Activated CD8-positive, alpha-beta T cell treated with anti-CD3 and anti-CD28 coated beads for 36 hours (primary cell): ENCODE measurements around the gene ACBD3. TPM values are rescaled to one million over a fixed set of nuclear protein-coding genes. Genes with fewer than 3 reads are reported as not detected.

ENCODE experiments used
- ATAC-seq: fragments of 200-7000 bp; cut with Tn5 transposase; one replicate; pipeline ENCODE4 v1.10.0; 2021; ENCODE audit warnings: mild to moderate bottlenecking, moderate library complexity
- CTCF ChIA-PET: fragments of 350-600 bp; sonication (Branson Sonifier 250); formaldehyde crosslinking; loops from one replicate; lab custom pipeline; 2021; ENCODE audit warnings: antibody characterized with exemption; lab: Charles Lee
- POLR2A ChIA-PET: fragments of 350-600 bp; sonication (Branson Sonifier 250); formaldehyde crosslinking; loops from one replicate; lab custom pipeline; 2021; ENCODE audit warnings: antibody characterized with exemption; lab: Charles Lee
- DNase-seq: peaks from one replicate; pipeline ENCODE4 v3.0.0-alpha.2; 2020
- H3K27ac Mint-ChIP-seq: one replicate; pipeline ENCODE4 v1.8.0; 2021; ENCODE audit warnings: mild to moderate bottlenecking, mixed read lengths
- H3K27me3 Mint-ChIP-seq: one replicate; pipeline ENCODE4 v1.8.0; 2021; ENCODE audit warnings: mixed read lengths
- H3K36me3 Mint-ChIP-seq: one replicate; pipeline ENCODE4 v1.8.0; 2021; ENCODE audit warnings: low read depth, mixed read lengths
- H3K4me1 Mint-ChIP-seq: one replicate; pipeline ENCODE4 v1.8.0; 2021; ENCODE audit warnings: low read depth, mixed read lengths
- H3K4me3 Mint-ChIP-seq: one replicate; pipeline ENCODE4 v1.8.0; 2021; ENCODE audit warnings: mild to moderate bottlenecking, moderate library complexity, mixed read lengths
- H3K9me3 Mint-ChIP-seq: one replicate; pipeline ENCODE4 v1.8.0; 2021; ENCODE audit warnings: mixed read lengths
- intact Hi-C: fragments of 100-400 bp; cut with micrococcal nuclease; formaldehyde crosslinking; loops from one replicate; pipeline ENCODE4 v1.10.0; 2022
- total RNA-seq, 2 experiments: library from RNA; stranded (reverse); gene quantifications; one replicate each; pipeline ENCODE4 v1.2.3, GENCODE V29; 2021
- TF ChIP-seq, protein P1 (sequence below): fragments of 200-600 bp; IDR thresholded peaks from one replicate; pipeline ENCODE4 v1.8.0; 2022; ENCODE audit warnings: antibody characterized with exemption, mild to moderate bottlenecking

The ACBD3 gene
- total RNA-seq, 2 experiments from 2014 or later, result 17.4 to 17.7 TPM

GRCh38 chr1:226217273-226217672, 30.7 kb upstream of the ACBD3 start:
- no peak overlapping the region for H3K27ac Mint-ChIP-seq
- CTCF ChIA-PET, result no interaction called here
- DNase-seq, result no peak
- no peak for ATAC-seq
- POLR2A ChIA-PET, result no interaction called here
- TF ChIP-seq, protein P1, sequence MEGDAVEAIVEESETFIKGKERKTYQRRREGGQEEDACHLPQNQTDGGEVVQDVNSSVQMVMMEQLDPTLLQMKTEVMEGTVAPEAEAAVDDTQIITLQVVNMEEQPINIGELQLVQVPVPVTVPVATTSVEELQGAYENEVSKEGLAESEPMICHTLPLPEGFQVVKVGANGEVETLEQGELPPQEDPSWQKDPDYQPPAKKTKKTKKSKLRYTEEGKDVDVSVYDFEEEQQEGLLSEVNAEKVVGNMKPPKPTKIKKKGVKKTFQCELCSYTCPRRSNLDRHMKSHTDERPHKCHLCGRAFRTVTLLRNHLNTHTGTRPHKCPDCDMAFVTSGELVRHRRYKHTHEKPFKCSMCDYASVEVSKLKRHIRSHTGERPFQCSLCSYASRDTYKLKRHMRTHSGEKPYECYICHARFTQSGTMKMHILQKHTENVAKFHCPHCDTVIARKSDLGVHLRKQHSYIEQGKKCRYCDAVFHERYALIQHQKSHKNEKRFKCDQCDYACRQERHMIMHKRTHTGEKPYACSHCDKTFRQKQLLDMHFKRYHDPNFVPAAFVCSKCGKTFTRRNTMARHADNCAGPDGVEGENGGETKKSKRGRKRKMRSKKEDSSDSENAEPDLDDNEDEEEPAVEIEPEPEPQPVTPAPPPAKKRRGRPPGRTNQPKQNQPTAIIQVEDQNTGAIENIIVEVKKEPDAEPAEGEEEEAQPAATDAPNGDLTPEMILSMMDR, result no peak
- H3K27me3 Mint-ChIP-seq, result peaks cover 4% of the 10 kb centered on the region
- intact Hi-C loops, result no loop called here
- no peaks in the 10 kb centered on the region for H3K36me3 Mint-ChIP-seq
- H3K4me3 Mint-ChIP-seq, result no peak overlapping the region
- no peaks in the 10 kb centered on the region for H3K4me1 Mint-ChIP-seq
- no peaks in the 10 kb centered on the region for H3K9me3 Mint-ChIP-seq

DNA sequence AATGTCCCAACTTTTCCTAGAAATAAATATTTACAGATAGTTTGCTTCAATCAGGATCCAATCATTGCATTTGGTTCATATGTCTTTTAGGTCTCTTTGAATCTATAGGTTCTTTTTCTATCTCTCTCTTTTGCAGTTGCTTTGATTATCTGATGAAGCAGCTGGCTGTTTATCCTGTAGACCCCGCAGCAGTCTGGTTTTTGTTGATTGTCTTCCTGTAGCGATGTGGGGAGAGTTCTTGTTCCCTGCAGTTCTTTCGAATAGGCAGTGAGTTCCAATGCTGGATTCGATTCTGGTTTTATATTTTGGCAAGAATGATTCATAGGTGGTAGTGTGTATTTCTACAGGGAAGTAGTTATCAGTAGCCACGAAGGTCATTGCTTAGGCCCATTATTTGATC, 29.5 kb upstream of the ACBD3 start:
- Mint-ChIP-seq H3K36me3 (no peaks in the 10 kb centered on the region), H3K9me3 (no peaks in the 10 kb centered on the region), H3K4me3 (no peak overlapping the region), H3K4me1 (no peaks in the 10 kb centered on the region), H3K27ac (no peak overlapping the region), H3K27me3 (no peaks in the 10 kb centered on the region)
- TF ChIP-seq, protein P1, result no peak
- no peak for DNase-seq
- intact Hi-C loops, result no loop called here
- no peak for ATAC-seq
- CTCF ChIA-PET, result interaction anchor here (1.3 kb wide), 1 partner anchor 90 kb away, joined by 4 read pairs; no protein-coding TSS in a partner anchor
- POLR2A ChIA-PET, result interaction anchor here (0.8 kb wide), 1 partner anchor 42 kb away, joined by 4 read pairs; no protein-coding TSS in a partner anchor

GRCh38 chr1:226215239-226215638, 28.7 kb upstream of the ACBD3 start:
- intact Hi-C loops, result no loop called here
- no peaks in the 10 kb centered on the region for H3K4me1 Mint-ChIP-seq
- CTCF ChIA-PET, result interaction anchor here (1.3 kb wide), 1 partner anchor 90 kb away, joined by 4 read pairs; no protein-coding TSS in a partner anchor

DNA sequence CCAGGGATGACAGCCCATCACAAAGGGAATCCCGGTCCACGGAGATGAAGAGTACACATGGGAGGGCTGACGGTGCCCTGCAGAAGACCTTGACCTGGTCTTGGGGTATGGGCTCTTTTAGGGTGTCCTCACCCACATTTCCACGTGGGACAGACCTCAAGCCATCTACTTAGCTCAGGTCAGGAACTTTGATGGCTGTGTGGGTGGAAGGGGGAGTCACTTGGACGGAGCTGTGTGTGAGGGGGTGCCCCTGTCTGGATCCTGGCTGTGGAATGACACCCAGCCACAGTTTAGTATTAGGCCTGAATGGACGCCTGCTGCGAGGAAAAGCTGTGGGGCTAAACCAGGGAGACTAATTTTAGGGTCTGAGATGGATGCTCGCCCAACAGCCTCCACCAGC, 26.0 kb upstream of the ACBD3 start:
- no peaks in the 10 kb centered on the region for H3K4me1 Mint-ChIP-seq
- POLR2A ChIA-PET, result no interaction called here

More at GRCh38 chr1:226215239-226215638, 28.7 kb upstream of the ACBD3 start:
- no peak overlapping the region for H3K4me3 Mint-ChIP-seq
- H3K36me3 Mint-ChIP-seq, result no peaks in the 10 kb centered on the region
- no peak overlapping the region for H3K27ac Mint-ChIP-seq
- TF ChIP-seq, protein P1, result no peak
- DNase-seq (no peak), ATAC-seq (no peak)
- H3K9me3 Mint-ChIP-seq, result no peaks in the 10 kb centered on the region
- no peaks in the 10 kb centered on the region for H3K27me3 Mint-ChIP-seq
- POLR2A ChIA-PET, result interaction anchor here (0.8 kb wide), 1 partner anchor 42 kb away, joined by 4 read pairs; no protein-coding TSS in a partner anchor

More for the DNA sequence above, 26.0 kb upstream of the ACBD3 start:
- no peaks in the 10 kb centered on the region for H3K9me3 Mint-ChIP-seq
- no peak overlapping the region for H3K4me3 Mint-ChIP-seq
- no peak for ATAC-seq
- intact Hi-C loops, result no loop called here
- TF ChIP-seq, protein P1, result no peak
- DNase-seq, result no peak
- CTCF ChIA-PET, result interaction anchor here (1.0 kb wide), 1 partner anchor 87 kb away, joined by 4 read pairs; no protein-coding TSS in a partner anchor
- H3K27me3 Mint-ChIP-seq, result no peaks in the 10 kb centered on the region
- H3K27ac Mint-ChIP-seq, result no peak overlapping the region
- H3K36me3 Mint-ChIP-seq, result no peaks in the 10 kb centered on the region
